ENCODE measurements around the gene TBC1D25.
A peak's percentile ranks its signal among the peaks of the same experiment; 100 is the strongest.
"Not testable (repeated sequence)": the region's sequence is repeated elsewhere in the genome, so short reads cannot be mapped to it uniquely, and the experiment has no call there.

Gene TBC1D25

GRCh38 chrX:48509619-48510018 is 29.9 kb upstream of the TBC1D25 start:
- Mint-ChIP-seq H3K27ac (peak overlapping the region; percentile 91), H3K36me3 (peaks cover 3% of the 10 kb centered on the region), H3K9me3 (no peaks in the 10 kb centered on the region), H3K27me3 (no peaks in the 10 kb centered on the region), H3K4me3 (peak overlapping the region; percentile 95), H3K4me1 (peaks cover 13% of the 10 kb centered on the region)
- ATAC-seq (ENCODE audit: low read depth): no peak
- DNase-seq (ENCODE audit: low spot score in 2 of 2): no peak

- no peak for ATAC-seq (ENCODE audit: low read depth)
- Mint-ChIP-seq H3K27ac (no peak overlapping the region), H3K36me3 (peaks cover 8% of the 10 kb centered on the region), H3K27me3 (no peaks in the 10 kb centered on the region), H3K9me3 (no peaks in the 10 kb centered on the region), H3K4me3 (no peak overlapping the region), H3K4me1 (peaks cover 13% of the 10 kb centered on the region)
- DNase-seq (ENCODE audit: low spot score in 2 of 2): no peak
Observed at GRCh38 chrX:48511560-48511959, 28.0 kb upstream of the TBC1D25 start.

- H3K4me1 Mint-ChIP-seq: peaks cover 13% of the 10 kb centered on the region
- H3K4me3 Mint-ChIP-seq: no peak overlapping the region
- no peak for ATAC-seq (ENCODE audit: low read depth)
- H3K36me3 Mint-ChIP-seq: peaks cover 8% of the 10 kb centered on the region
- DNase-seq (ENCODE audit: low spot score in 2 of 2): no peak
- no peaks in the 10 kb centered on the region for H3K27me3 Mint-ChIP-seq
- no peaks in the 10 kb centered on the region for H3K9me3 Mint-ChIP-seq
- H3K27ac Mint-ChIP-seq: no peak overlapping the region
Observed at GRCh38 chrX:48512371-48512935, 27.1 kb upstream of the TBC1D25 start.

- H3K27me3 Mint-ChIP-seq: no peaks in the 10 kb centered on the region
- peaks cover 11% of the 10 kb centered on the region for H3K4me1 Mint-ChIP-seq
- no peak overlapping the region for H3K27ac Mint-ChIP-seq
- no peak for ATAC-seq (ENCODE audit: low read depth)
- no peak for DNase-seq (ENCODE audit: low spot score in 2 of 2)
- no peaks in the 10 kb centered on the region for H3K9me3 Mint-ChIP-seq
- peaks cover 8% of the 10 kb centered on the region for H3K36me3 Mint-ChIP-seq
- no peak overlapping the region for H3K4me3 Mint-ChIP-seq
Observed at GRCh38 chrX:48513670-48514069, 25.8 kb upstream of the TBC1D25 start.

- Mint-ChIP-seq H3K4me3 (no peak overlapping the region), H3K27ac (no peak overlapping the region), H3K9me3 (no peaks in the 10 kb centered on the region), H3K4me1 (peaks cover 10% of the 10 kb centered on the region), H3K27me3 (no peaks in the 10 kb centered on the region), H3K36me3 (peaks cover 8% of the 10 kb centered on the region)
- ATAC-seq (ENCODE audit: low read depth): no peak
- DNase-seq (ENCODE audit: low spot score in 2 of 2): no peak
Observed at GRCh38 chrX:48514126-48514806, 25.2 kb upstream of the TBC1D25 start.

- ATAC-seq (ENCODE audit: low read depth) (no peak), DNase-seq (ENCODE audit: low spot score in 2 of 2) (no peak)
- Mint-ChIP-seq H3K27ac (no peak overlapping the region), H3K27me3 (no peaks in the 10 kb centered on the region), H3K9me3 (no peaks in the 10 kb centered on the region), H3K4me3 (no peak overlapping the region), H3K36me3 (peaks cover 8% of the 10 kb centered on the region), H3K4me1 (peaks cover 5% of the 10 kb centered on the region)
Observed at GRCh38 chrX:48514868-48515460, 24.6 kb upstream of the TBC1D25 start.

- peaks cover 6% of the 10 kb centered on the region for H3K36me3 Mint-ChIP-seq
- DNase-seq (ENCODE audit: low spot score in 2 of 2) (no peak), ATAC-seq (ENCODE audit: low read depth) (no peak)
Observed at GRCh38 chrX:48515842-48516241, 23.7 kb upstream of the TBC1D25 start.

GRCh38 chrX:48516285-48516684 is 23.2 kb upstream of the TBC1D25 start:
- Mint-ChIP-seq H3K27me3 (no peaks in the 10 kb centered on the region), H3K4me1 (peaks cover 10% of the 10 kb centered on the region), H3K36me3 (peaks cover 5% of the 10 kb centered on the region), H3K4me3 (no peak overlapping the region), H3K9me3 (no peaks in the 10 kb centered on the region), H3K27ac (no peak overlapping the region)
- ATAC-seq (ENCODE audit: low read depth) (no peak), DNase-seq (ENCODE audit: low spot score in 2 of 2) (no peak)

More at GRCh38 chrX:48515842-48516241, 23.7 kb upstream of the TBC1D25 start:
- Mint-ChIP-seq H3K4me1 (peaks cover 6% of the 10 kb centered on the region), H3K4me3 (no peak overlapping the region), H3K27me3 (no peaks in the 10 kb centered on the region), H3K27ac (no peak overlapping the region), H3K9me3 (no peaks in the 10 kb centered on the region)

- no peaks in the 10 kb centered on the region for H3K9me3 Mint-ChIP-seq
- H3K4me1 Mint-ChIP-seq: peaks cover 10% of the 10 kb centered on the region
- no peak overlapping the region for H3K4me3 Mint-ChIP-seq
- peaks cover 5% of the 10 kb centered on the region for H3K36me3 Mint-ChIP-seq
- no peak overlapping the region for H3K27ac Mint-ChIP-seq
- ATAC-seq (ENCODE audit: low read depth): no peak
- H3K27me3 Mint-ChIP-seq: no peaks in the 10 kb centered on the region
- no peak for DNase-seq (ENCODE audit: low spot score in 2 of 2)
Observed at GRCh38 chrX:48516987-48517386, 22.5 kb upstream of the TBC1D25 start.

GRCh38 chrX:48519481-48519880 is 20.0 kb upstream of the TBC1D25 start:
- not testable (repeated sequence) for ATAC-seq (ENCODE audit: low read depth); H3K9me3 Mint-ChIP-seq; H3K27ac Mint-ChIP-seq; H3K4me3 Mint-ChIP-seq; H3K27me3 Mint-ChIP-seq; H3K36me3 Mint-ChIP-seq; DNase-seq (ENCODE audit: low spot score in 2 of 2)
- H3K4me1 Mint-ChIP-seq: peaks cover 11% of the 10 kb centered on the region

- Mint-ChIP-seq H3K27ac (peak overlapping the region; percentile 82), H3K27me3 (no peaks in the 10 kb centered on the region), H3K36me3 (peaks cover 3% of the 10 kb centered on the region), H3K4me1 (peaks cover 11% of the 10 kb centered on the region), H3K9me3 (no peaks in the 10 kb centered on the region), H3K4me3 (peak overlapping the region; percentile 86)
- DNase-seq (ENCODE audit: low spot score in 2 of 2) (no peak), ATAC-seq (ENCODE audit: low read depth) (no peak)
Observed at GRCh38 chrX:48520455-48520854, 19.1 kb upstream of the TBC1D25 start.

- no peak for ATAC-seq (ENCODE audit: low read depth)
Observed at GRCh38 chrX:48520976-48521352, 18.6 kb upstream of the TBC1D25 start.

GRCh38 chrX:48521353-48522243 is 17.9 kb upstream of the TBC1D25 start, which contains the start of gene EBP:
TSS of gene EBP (plus strand) at chrX:48521808. CDS start at chrX:48523772, 1,964 bp downstream.
- DNase-seq (ENCODE audit: low spot score in 2 of 2) (peak; percentile 67 to 86), ATAC-seq (ENCODE audit: low read depth) (peak; percentile 96)
- Mint-ChIP-seq H3K4me1 (peaks cover 13% of the 10 kb centered on the region), H3K27me3 (no peaks in the 10 kb centered on the region), H3K4me3 (peak within 1 kb of the TSS; percentile 86), H3K27ac (peak within 1 kb of the TSS; percentile 82), H3K36me3 (peaks cover 2% of the 10 kb centered on the region), H3K9me3 (no peaks in the 10 kb centered on the region)

More at GRCh38 chrX:48520976-48521352, 18.6 kb upstream of the TBC1D25 start:
- DNase-seq (ENCODE audit: low spot score in 2 of 2): no peak
- H3K4me1 Mint-ChIP-seq: peaks cover 11% of the 10 kb centered on the region
- no peaks in the 10 kb centered on the region for H3K9me3 Mint-ChIP-seq
- peaks cover 2% of the 10 kb centered on the region for H3K36me3 Mint-ChIP-seq
- no peaks in the 10 kb centered on the region for H3K27me3 Mint-ChIP-seq
- peak overlapping the region; percentile 86 for H3K4me3 Mint-ChIP-seq
- peak overlapping the region; percentile 82 for H3K27ac Mint-ChIP-seq

- Mint-ChIP-seq H3K27ac (peak overlapping the region; percentile 82), H3K36me3 (peaks cover 5% of the 10 kb centered on the region), H3K4me3 (peak overlapping the region; percentile 86), H3K4me1 (peaks cover 14% of the 10 kb centered on the region), H3K9me3 (no peaks in the 10 kb centered on the region), H3K27me3 (no peaks in the 10 kb centered on the region)
- no peak for ATAC-seq (ENCODE audit: low read depth)
- DNase-seq (ENCODE audit: low spot score in 2 of 2): no peak
Observed at GRCh38 chrX:48522291-48522690, 17.2 kb upstream of the TBC1D25 start.

Data from memory B cell (primary cell).